HG02759 (cell line): ENCODE results near the gene LYRM4.

Experiments
- ATAC-seq: cut with Tn5 transposase; IDR thresholded peaks from one replicate; pipeline ENCODE4 v1.9.1; 2021; ENCODE audit warnings: mild to moderate bottlenecking, moderate library complexity; ENCODE audit not compliant: unreplicated experiment

LYRM4 gene

GRCh38 chr6:5105146-5105545 lies 155.6 kb downstream of the LYRM4 start:
- no peak for ATAC-seq

DNA sequence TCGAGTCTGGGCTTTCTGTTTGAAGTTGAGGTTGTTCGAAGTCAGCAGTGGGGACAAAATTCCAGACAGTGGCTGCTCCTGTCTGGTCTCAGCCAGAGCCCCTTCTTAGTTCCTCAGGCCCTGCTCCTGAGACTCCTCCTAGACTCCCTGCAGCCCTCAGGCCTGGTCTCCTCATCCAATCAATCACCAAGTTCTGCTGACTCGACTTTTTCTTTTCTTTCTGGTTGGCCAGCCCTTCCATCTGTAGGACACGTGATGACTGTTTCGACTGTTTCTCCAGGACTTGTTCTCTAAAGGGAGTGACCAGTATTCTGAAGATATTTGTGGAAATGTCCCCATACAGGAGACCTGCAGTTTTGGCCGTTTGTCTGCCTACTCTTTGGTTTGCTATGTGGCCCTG lies 156.1 kb downstream of the LYRM4 start:
- ATAC-seq: no peak

DNA sequence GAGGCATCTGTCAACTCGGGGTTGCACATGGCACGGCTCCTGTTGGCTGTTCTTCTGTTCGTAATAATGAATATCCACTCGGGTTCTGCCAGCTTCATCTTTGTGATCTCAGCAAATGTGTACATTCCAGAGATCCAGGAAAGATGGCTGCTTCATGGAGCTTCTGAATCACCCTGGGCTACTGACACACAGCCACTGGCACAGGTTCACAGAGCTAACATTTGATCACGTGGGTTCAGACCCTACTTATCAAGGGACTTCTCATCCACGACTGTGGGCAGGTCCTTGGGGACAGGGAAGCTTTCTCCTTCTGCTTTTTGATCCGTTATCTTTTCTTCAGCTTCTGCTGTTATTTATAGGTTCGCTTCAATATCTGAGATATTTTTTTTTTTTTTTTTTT lies 157.5 kb downstream of the LYRM4 start:
- no peak for ATAC-seq

DNA sequence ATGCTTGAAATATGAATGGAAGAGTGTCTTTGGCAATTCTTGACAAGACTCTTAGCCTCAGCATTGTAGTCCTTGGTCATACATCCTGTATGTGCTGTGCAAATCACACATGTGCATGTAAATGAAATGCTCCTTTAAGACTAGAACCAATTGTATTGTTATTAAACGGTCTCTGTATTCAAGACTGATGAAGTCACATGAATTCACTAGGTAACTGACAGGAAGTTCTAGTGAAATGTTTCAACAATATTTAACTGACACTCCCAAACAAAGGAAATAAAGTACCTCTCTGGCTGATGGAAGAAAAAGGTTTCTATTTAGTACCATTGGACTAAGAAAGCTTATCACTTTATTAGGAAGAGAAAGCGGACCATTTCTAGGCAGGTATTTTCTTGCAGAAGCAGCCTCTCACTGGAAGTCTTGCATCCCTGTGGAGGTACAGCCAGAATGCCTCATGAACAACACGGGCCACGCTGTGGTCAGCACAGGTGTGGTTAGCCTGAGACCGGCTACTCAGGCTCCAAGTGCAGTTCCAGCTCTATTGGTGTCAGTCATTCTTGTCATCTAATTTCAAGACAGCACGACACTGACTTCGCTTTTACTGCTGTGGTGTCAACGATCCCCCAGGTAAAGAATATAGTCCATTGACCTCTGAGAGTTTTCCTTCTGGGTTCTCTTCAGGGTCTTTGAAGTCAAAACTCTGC lies 158.3 kb downstream of the LYRM4 start:
- ATAC-seq: no peak

GRCh38 chr6:5100806-5101205 lies 159.9 kb downstream of the LYRM4 start:
- no peak for ATAC-seq

DNA sequence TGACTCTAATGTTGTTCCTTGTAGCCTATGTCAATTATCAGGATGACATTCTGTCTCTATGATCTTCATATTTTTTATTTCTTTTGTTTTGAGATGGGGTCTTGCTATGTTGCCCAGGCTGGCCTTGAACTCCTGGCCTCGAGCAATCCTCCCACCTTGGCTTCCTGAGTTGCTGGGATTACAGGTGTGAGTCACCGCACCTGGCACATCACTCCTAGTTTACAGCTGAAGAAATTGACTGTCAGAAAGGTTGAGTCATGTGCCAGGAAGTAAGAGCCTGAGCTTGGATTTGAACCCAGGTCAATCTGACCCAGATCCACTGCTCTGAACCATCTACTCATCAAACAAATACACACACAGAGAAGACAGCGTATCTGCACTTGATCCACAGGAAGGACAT lies 161.2 kb downstream of the LYRM4 start:
- ATAC-seq: no peak

GRCh38 chr6:5098501-5099270 lies 162.1 kb downstream of the LYRM4 start:
- no peak for ATAC-seq

GRCh38 chr6:5096482-5096881 lies 164.3 kb downstream of the LYRM4 start:
- no peak for ATAC-seq

GRCh38 chr6:5095236-5095635 lies 165.5 kb downstream of the LYRM4 start:
- peak; percentile 81 for ATAC-seq

DNA sequence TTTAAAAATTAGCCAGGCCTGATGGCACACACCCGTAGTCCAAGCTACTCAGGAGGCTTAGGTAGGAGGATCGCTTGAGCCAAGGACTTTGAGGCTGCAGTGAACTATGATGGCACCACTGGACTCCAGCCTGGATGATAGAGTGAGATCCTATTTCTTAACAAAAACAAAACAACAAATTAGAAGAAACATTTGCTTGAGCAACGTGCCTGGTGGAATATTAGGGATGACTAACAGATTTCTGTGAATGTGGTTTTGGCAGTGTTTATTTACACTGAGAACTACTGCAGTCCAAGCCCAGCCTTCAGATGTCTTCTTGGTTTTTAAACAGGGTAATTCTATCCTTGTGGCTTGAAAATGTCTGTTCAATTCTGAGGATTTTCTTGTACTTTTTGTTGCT lies 166.4 kb downstream of the LYRM4 start:
- no peak for ATAC-seq

DNA sequence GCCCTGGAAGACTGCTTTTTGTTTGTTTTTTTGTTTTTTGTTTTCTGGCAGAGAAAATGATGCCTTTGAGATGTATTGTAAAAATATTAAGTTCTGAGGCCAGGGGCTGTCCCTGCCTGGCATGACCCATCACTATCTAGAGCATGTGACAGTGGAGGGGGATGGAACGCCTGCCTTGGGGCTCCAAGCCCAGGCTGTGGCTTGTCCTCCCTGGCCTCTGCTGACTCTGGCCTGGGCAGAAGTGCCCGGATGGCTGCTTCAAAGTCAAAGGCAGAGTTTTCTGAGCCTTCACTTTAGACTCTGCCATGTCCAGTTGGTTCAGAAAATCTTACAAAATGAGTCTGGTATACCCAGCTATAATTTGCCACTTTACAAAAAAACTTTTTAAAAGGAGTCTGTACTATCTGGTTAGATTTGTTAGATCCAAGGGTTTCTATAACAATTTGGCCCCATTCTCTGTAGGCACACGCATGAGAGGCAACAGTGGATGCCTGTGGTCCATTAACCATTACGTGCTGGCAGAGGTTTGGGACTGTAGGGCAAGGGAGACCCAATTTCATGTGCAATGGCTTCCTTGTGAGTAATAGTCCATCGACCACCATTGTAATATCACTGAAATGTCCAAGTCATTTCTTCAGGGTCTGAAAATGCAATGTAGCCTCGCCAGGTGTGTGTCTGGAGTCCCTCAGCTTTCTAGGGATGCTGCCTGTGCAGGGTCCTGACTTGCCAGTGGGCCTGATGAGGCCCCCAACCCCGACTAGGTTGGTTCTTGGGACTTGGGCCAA lies 167.3 kb downstream of the LYRM4 start:
- ATAC-seq: no peak

DNA sequence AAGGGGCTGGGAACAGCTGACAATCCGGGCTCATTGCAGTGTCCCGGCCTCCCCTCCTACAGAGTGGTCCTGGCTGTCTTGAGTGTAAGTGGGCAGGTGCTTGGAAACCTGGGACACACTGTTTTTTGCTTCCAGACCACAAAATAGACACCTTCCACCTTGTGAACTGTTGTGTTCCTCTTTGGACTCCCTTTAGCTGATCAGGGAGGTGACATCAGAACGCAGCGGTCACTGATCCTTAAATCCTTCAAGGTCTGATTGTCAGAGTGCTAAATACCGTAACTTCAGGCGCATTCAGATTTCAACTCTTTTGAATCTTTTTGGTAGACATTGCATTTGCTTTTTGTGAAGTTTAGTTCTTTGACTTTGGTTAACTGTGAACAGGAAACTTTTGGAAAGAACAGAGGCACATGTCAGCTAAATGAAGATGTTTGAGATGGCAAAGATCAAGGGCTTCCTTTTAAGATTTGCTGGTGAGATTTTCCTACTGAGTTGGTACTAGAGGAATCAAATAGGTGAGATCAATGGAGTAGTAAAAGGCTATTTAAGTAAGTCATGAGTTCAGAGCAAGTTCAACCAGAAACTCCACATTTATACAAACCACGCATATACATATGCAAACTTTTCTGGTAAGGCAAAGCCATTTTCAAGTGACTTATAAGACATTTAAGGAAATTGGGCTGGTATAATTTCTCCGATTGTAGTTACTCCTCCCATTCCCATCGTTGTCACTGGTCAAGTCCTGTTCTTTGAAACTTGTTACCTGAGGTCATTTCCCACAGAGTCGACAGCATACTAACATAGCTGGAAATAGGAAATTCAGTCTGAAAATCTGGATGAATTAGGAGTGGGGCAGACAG lies 169.3 kb downstream of the LYRM4 start:
- ATAC-seq: no peak

DNA sequence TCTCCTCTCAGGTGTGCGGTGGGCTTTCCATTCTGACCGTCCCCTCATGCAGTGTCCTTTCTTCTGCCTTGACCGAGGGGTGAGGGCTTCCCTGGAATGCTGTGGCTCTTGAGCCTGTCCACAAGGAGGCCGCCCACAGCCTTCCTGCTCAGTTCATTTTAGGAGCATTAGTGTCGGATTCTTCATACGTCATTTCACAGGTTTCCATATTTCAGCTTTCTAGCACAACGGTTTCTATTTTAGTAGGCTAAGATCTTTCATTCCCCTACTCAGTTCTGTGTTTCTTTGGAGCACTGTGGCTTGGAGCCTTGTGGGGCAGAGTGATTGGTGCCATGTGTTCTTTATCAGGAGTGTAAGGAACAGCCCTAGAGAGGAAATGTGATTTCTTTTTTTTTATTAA lies 170.1 kb downstream of the LYRM4 start:
- no peak for ATAC-seq

DNA sequence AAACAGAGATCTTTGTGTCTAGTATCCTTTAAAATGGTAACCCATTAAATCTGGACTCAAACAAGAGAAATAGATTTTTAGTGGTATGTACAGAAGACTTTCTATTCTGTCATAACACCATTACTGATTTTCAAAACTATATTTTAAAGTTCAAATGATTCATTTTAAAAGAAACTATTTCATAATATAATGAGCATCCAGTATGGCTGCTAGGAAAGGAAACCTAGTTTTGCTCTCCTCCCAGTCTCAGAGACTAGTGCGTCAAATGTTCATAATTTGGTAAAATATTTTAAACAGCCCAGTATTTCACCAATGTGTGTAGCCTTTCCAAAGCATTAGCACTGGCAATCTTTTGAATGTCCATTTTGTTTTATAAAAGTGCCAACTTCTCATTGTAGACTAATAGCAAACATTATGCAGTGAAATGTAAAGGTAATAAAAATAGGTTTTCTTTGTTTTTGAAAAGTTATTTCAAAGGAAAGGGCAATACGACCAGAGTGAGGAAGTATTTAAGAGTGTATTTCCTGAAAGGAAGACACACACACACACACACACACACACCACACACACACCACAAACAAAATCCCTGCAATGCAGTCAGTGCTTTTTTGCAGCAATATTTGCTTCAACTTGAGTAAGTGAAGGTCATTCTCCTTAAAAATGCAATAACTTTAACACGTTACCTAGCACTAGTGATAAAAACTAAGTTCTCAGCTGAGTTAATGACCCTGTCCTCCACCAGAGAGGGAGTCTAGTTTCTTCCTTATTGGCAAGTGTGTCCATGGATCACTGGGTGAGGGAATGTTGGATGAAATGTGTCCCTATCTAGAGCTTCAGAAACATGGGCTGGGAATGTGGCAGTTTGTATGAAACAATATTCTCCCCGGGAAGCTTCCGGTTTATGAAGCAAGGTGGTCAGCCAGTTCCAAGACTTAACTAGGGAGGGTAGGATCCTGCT lies 171.0 kb downstream of the LYRM4 start:
- ATAC-seq: no peak

GRCh38 chr6:5088780-5089179 lies 172.0 kb downstream of the LYRM4 start:
- no peak for ATAC-seq

DNA sequence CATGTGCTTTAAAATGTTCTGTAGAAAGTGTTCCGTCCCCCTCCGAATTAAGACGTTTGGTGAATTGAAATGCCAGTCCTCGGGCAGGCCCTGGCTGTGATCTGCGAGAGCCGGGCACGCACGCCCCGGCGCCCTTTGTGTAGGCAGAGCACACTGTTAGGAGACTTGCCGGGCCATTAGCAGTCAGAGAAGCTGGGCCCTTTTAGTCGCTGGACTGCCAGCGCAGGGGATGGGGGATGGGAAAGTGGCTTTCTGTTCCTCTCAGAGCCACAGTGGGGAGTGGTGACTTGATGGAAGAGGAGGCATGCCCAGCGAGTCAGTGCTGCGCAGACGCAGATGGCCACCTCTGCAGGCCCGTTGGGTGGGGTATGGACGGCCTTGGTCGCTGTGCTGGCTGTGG lies 173.4 kb downstream of the LYRM4 start:
- no peak for ATAC-seq

DNA sequence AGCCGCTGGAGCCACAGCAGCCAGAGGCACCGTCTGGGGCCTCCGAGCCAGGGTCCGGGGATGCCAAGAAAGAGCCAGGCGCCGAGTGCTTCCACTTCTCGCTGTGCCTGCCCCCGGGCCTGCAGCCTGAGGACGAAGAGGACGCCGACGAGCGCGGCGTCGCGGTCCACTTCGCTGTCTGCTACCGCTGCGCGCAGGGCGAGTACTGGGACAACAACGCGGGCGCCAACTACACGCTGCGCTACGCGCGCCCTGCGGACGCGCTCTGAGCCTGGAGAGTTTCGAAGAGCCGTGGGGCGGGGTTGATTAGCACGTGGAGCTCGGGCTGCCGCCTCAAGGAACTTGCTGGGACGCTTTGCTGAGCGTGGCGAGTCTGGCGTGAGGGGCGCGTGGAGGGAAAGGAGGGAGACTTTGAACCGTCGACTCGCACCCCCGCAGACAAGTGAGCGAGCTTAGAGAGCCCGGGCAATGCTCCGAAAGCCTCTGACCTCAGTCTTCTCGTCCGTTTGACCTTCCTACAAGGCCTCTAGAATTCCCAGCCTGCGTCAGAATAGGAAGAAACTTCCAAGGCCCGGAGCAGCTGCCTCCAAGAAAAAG lies 174.4 kb downstream of the LYRM4 start:
- ATAC-seq: peak; percentile 6

- ATAC-seq: peak; percentile 30
Measured at GRCh38 chr6:5085648-5086293, 175.0 kb downstream of the LYRM4 start.
